ENCODE data around the gene POLN.

GRCh38 chr4:2045518-2045951 lies 196.4 kb downstream of the POLN start:
- TF ChIP-seq CTCF (optimal IDR thresholded peaks at IDR 0.05 in 1 of 3, IDR thresholded peaks at IDR 0.05 in 1 of 3, conservative IDR thresholded peaks at IDR 0.05 in 1 of 3; ENCODE audit: extremely low read depth in 1 of 3, insufficient read depth in 2 of 3, low read length in 3 of 3), result no peak
- TF ChIP-seq EZH2 (IDR thresholded peaks at IDR 0.05; ENCODE audit: low read length), result no peak

Data from keratinocyte (primary cell).